Breast epithelium (tissue), 4 donors: ENCODE measurements around the gene ADGRL3. TPM values are rescaled to one million over a fixed set of nuclear protein-coding genes. Genes with fewer than 3 reads are reported as not detected.

ENCODE experiments used
- DNase-seq, 2 donors: peaks; one replicate each; pipeline ENCODE4 v3.0.0-alpha.2; 2019; ENCODE audit warnings: low spot score in 2 of 2
- H3K27ac ChIP-seq, 2 donors: fragments of 200-600 bp; sonication (generic) in 1 of 2; one replicate each; pipeline ENCODE4 v1.5.1; 2016 to 2019; ENCODE audit warnings: mild to moderate bottlenecking in 1 of 2
- H3K27me3 ChIP-seq, 2 donors: fragments of 200-600 bp; sonication (generic) in 1 of 2; one replicate each; pipeline versions ENCODE4 v1.5.1 to v1.6.0; 2017 to 2019; ENCODE audit warnings: control low read depth in 1 of 2, mild to moderate bottlenecking in 1 of 2
- H3K36me3 ChIP-seq: fragments of 200-600 bp; one replicate; pipeline ENCODE4 v1.5.1; 2019
- H3K4me1 ChIP-seq, 2 donors: fragments of 200-600 bp; sonication (generic); one replicate each; pipeline ENCODE4 v1.5.1; 2016 to 2019; ENCODE audit warnings: control low read depth in 1 of 2
- H3K4me3 ChIP-seq, 3 donors: fragments of 200-600 bp; sonication (generic); 1 replicate in 2 of 3; 2 replicates in 1 of 3; pipeline ENCODE4 v1.5.1; 2016 to 2019; ENCODE audit warnings: mild to moderate bottlenecking in 3 of 3, moderate library complexity in 2 of 3
- H3K9me3 ChIP-seq, 2 donors: fragments of 200-600 bp; sonication (generic) in 1 of 2; one replicate each; pipeline ENCODE4 v1.5.1; 2016 to 2019; ENCODE audit warnings: control low read depth in 1 of 2
- POLR2A ChIP-seq: fragments of 450-650 bp; IDR thresholded peaks from one replicate; pipeline ENCODE4 v1.6.1; 2016; ENCODE audit warnings: antibody characterized with exemption, mild to moderate bottlenecking, moderate library complexity
- POLR2AphosphoS5 ChIP-seq, 3 donors: sonication (generic); formaldehyde crosslinking; IDR thresholded peaks; one replicate each; pipeline ENCODE4 v1.6.1; 2017; ENCODE audit warnings: antibody characterized with exemption in 3 of 3
- intact Hi-C: fragments of 100-400 bp; cut with DNase I; formaldehyde crosslinking; loops from one replicate; pipeline ENCODE4 v1.15.1; 2023; ENCODE audit warnings: low total_unique reads
- total RNA-seq, 3 donors: library from RNA; depleted of rRNA; stranded (reverse); fragments of >200 nt; gene quantifications; one replicate each; pipeline ENCODE4 v1.1.0, GENCODE V29; 2016
- TF ChIP-seq, protein P1 (sequence below), 3 donors: fragments of 450-650 bp; IDR thresholded peaks; one replicate each; pipeline ENCODE4 v1.5.1; 2016 to 2017; ENCODE audit warnings: antibody characterized with exemption in 3 of 3, mild to moderate bottlenecking in 3 of 3, moderate library complexity in 3 of 3

The ADGRL3 gene
- total RNA-seq, 3 donors from 2014 or later = 4.2 to 8.2 (median 6.6) TPM

DNA sequence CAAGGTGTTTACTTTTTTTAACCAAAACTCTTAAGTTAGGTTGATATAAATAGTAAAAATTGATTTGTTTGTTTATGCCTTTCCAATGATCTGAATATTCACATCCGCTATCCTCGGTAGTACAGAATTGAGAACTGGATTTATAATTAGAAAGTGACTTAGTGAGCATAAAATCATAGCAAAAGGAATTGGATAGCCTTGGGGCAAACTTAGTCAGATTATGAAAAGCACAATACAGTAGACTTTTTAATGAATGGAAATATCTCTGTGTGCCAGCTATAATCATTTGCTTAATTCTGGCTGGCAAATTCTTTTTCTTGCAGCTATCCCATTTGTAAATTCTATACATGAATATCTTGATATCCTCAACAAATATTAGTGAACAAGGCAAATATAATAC is 713.5 kb downstream of the ADGRL3 start:
- no peak overlapping the region for H3K27ac ChIP-seq
- H3K36me3 ChIP-seq = no peaks in the 10 kb centered on the region
- no peak for TF ChIP-seq POLR2A
- TF ChIP-seq, protein P1, sequence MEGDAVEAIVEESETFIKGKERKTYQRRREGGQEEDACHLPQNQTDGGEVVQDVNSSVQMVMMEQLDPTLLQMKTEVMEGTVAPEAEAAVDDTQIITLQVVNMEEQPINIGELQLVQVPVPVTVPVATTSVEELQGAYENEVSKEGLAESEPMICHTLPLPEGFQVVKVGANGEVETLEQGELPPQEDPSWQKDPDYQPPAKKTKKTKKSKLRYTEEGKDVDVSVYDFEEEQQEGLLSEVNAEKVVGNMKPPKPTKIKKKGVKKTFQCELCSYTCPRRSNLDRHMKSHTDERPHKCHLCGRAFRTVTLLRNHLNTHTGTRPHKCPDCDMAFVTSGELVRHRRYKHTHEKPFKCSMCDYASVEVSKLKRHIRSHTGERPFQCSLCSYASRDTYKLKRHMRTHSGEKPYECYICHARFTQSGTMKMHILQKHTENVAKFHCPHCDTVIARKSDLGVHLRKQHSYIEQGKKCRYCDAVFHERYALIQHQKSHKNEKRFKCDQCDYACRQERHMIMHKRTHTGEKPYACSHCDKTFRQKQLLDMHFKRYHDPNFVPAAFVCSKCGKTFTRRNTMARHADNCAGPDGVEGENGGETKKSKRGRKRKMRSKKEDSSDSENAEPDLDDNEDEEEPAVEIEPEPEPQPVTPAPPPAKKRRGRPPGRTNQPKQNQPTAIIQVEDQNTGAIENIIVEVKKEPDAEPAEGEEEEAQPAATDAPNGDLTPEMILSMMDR (IDR thresholded peaks at IDR 0.05) = no peak
- TF ChIP-seq POLR2AphosphoS5 (IDR thresholded peaks at IDR 0.05) = no peak
- H3K4me1 ChIP-seq = no peaks in the 10 kb centered on the region
- no peaks in the 10 kb centered on the region for H3K27me3 ChIP-seq
- intact Hi-C loops = no loop called here
- H3K9me3 ChIP-seq = no peaks in the 10 kb centered on the region
- no peak for DNase-seq
- H3K4me3 ChIP-seq = no peak overlapping the region

DNA sequence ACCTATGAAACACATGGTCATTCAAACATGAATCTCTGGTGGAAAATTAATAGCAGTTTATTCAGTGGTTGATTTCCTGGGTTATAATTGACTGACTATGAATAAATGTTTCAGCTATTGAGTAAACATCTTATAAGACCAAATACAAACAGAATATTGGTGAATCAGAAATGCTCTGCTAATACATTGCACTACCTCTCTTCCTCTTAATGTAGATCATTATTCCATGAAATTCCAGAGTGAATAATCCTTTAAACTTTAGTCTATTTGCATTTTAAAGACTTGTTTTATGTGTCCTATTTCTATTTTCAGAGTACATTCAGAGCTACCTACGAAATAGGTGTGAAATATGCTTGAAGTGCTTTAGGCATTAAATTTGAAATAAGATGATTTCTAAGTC is 715.4 kb downstream of the ADGRL3 start:
- Histone ChIP-seq H3K4me3 (no peak overlapping the region), H3K27ac (no peak overlapping the region), H3K36me3 (no peaks in the 10 kb centered on the region), H3K4me1 (no peaks in the 10 kb centered on the region), H3K27me3 (no peaks in the 10 kb centered on the region), H3K9me3 (no peaks in the 10 kb centered on the region)
- no peak for TF ChIP-seq POLR2A
- TF ChIP-seq, protein P1 (IDR thresholded peaks at IDR 0.05) = no peak
- TF ChIP-seq POLR2AphosphoS5 (IDR thresholded peaks at IDR 0.05) = no peak
- no peak for DNase-seq
- intact Hi-C loops = no loop called here

- Histone ChIP-seq H3K4me3 (no peak overlapping the region), H3K27me3 (no peaks in the 10 kb centered on the region), H3K36me3 (no peaks in the 10 kb centered on the region), H3K4me1 (no peaks in the 10 kb centered on the region), H3K9me3 (no peaks in the 10 kb centered on the region), H3K27ac (no peak overlapping the region)
- TF ChIP-seq POLR2AphosphoS5 (IDR thresholded peaks at IDR 0.05) = no peak
- TF ChIP-seq, protein P1 (IDR thresholded peaks at IDR 0.05) = no peak
- TF ChIP-seq POLR2A = no peak
- intact Hi-C loops = no loop called here
- no peak for DNase-seq
These were observed 718.4 kb downstream of the ADGRL3 start for GRCh38 chr4:61918507-61918906.

GRCh38 chr4:61918987-61919386 is 718.9 kb downstream of the ADGRL3 start:
- Histone ChIP-seq H3K9me3 (no peaks in the 10 kb centered on the region), H3K27me3 (no peaks in the 10 kb centered on the region), H3K36me3 (no peaks in the 10 kb centered on the region), H3K27ac (no peak overlapping the region), H3K4me3 (no peak overlapping the region), H3K4me1 (no peaks in the 10 kb centered on the region)
- DNase-seq = no peak
- TF ChIP-seq, protein P1 (IDR thresholded peaks at IDR 0.05) = no peak
- no peak for TF ChIP-seq POLR2A
- TF ChIP-seq POLR2AphosphoS5 (IDR thresholded peaks at IDR 0.05) = no peak
- intact Hi-C loops = no loop called here

DNA sequence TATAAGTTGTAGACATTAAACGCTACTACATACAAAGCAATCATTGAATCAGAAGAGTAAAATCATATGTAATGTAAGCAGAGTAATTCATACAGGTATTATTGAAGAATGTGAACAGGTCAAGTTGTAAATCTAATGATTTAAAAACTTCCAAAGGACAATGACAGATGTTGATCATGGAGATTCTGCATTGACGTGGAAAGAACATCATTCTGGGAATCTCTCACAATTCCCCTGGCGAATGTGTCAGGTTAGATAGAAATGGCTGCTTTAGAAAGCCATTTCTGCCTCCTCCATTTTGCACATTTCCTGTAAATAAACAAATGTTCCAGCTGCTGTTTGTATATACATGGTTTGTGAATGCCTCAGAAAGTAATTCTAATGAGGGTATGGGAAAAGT is 719.4 kb downstream of the ADGRL3 start:
- DNase-seq = no peak
- intact Hi-C loops = no loop called here
- TF ChIP-seq POLR2AphosphoS5 (IDR thresholded peaks at IDR 0.05) (no peak), POLR2A (no peak)
- TF ChIP-seq, protein P1 (IDR thresholded peaks at IDR 0.05) = no peak

More for the DNA sequence above, 719.4 kb downstream of the ADGRL3 start:
- Histone ChIP-seq H3K27ac (no peak overlapping the region), H3K36me3 (no peaks in the 10 kb centered on the region), H3K27me3 (no peaks in the 10 kb centered on the region), H3K4me1 (no peaks in the 10 kb centered on the region), H3K9me3 (no peaks in the 10 kb centered on the region), H3K4me3 (no peak overlapping the region)
